ENCODE measurements around the gene SMAD7. TPM values are rescaled to one million over a fixed set of nuclear protein-coding genes. Genes with fewer than 3 reads are reported as not detected.

Gene SMAD7
- total RNA-seq, 1 experiment from 2014 or later: 12.0 TPM

- H3K4me3 ChIP-seq (ENCODE audit: low read depth, low read length, poor library complexity, severe bottlenecking): no peak overlapping the region
- ChIA-PET CTCF (no interaction called here), POLR2A (ENCODE audit: low non-redundant PET) (no interaction called here)
- no peaks in the 10 kb centered on the region for H3K9me3 ChIP-seq (ENCODE audit: low read depth, low read length, poor library complexity, severe bottlenecking)
- no peaks in the 10 kb centered on the region for H3K36me3 ChIP-seq (ENCODE audit: insufficient read depth, low read length, poor library complexity, severe bottlenecking)
- no peaks in the 10 kb centered on the region for H3K27me3 ChIP-seq (replicated peaks; ENCODE audit: insufficient read depth, low read depth, low read length, poor library complexity)
- no peak for DNase-seq (ENCODE audit: low spot score)
- no peak for TF ChIP-seq EZH2 (IDR thresholded peaks at IDR 0.05; ENCODE audit: borderline replicate concordance, low read depth, low read length, poor library complexity, severe bottlenecking)
- no peak for TF ChIP-seq CTCF (conservative IDR thresholded peaks at IDR 0.05; ENCODE audit: low read depth, low read length)
- BruUV-seq (replicated peaks): no TSS peak
- intact Hi-C loops (cut with micrococcal nuclease; ENCODE audit: unreplicated experiment): no loop called here
- H3K27ac ChIP-seq (ENCODE audit: low read depth, low read length, poor library complexity, severe bottlenecking): no peak overlapping the region
- H3K4me1 ChIP-seq (ENCODE audit: insufficient read depth, low read length, poor library complexity, severe bottlenecking): peaks cover 22% of the 10 kb centered on the region
These were observed 11.7 kb upstream of the SMAD7 start for GRCh38 chr18:48962252-48962993.

- TF ChIP-seq CTCF (conservative IDR thresholded peaks at IDR 0.05; ENCODE audit: low read depth, low read length) (no peak), EZH2 (IDR thresholded peaks at IDR 0.05; ENCODE audit: borderline replicate concordance, low read depth, low read length, poor library complexity, severe bottlenecking) (no peak)
- BruUV-seq (replicated peaks): no TSS peak
- DNase-seq (ENCODE audit: low spot score): no peak
- intact Hi-C loops (cut with micrococcal nuclease; ENCODE audit: unreplicated experiment): no loop called here
- POLR2A ChIA-PET (ENCODE audit: low non-redundant PET): no interaction called here
- Histone ChIP-seq H3K27ac (ENCODE audit: low read depth, low read length, poor library complexity, severe bottlenecking) (no peak overlapping the region), H3K9me3 (ENCODE audit: low read depth, low read length, poor library complexity, severe bottlenecking) (no peaks in the 10 kb centered on the region), H3K27me3 (replicated peaks; ENCODE audit: insufficient read depth, low read depth, low read length, poor library complexity) (no peaks in the 10 kb centered on the region), H3K36me3 (ENCODE audit: insufficient read depth, low read length, poor library complexity, severe bottlenecking) (no peaks in the 10 kb centered on the region), H3K4me3 (ENCODE audit: low read depth, low read length, poor library complexity, severe bottlenecking) (no peak overlapping the region), H3K4me1 (ENCODE audit: insufficient read depth, low read length, poor library complexity, severe bottlenecking) (peaks cover 22% of the 10 kb centered on the region)
- CTCF ChIA-PET: interaction anchor here (0.6 kb wide), 1 partner anchor 516 kb away, joined by 3 read pairs; no protein-coding TSS in a partner anchor
These were observed 10.8 kb upstream of the SMAD7 start for GRCh38 chr18:48961547-48961946.

GRCh38 chr18:48959921-48960920 is 9.5 kb upstream of the SMAD7 start:
- Histone ChIP-seq H3K4me3 (ENCODE audit: low read depth, low read length, poor library complexity, severe bottlenecking) (no peak overlapping the region), H3K27me3 (replicated peaks; ENCODE audit: insufficient read depth, low read depth, low read length, poor library complexity) (no peaks in the 10 kb centered on the region)

More at GRCh38 chr18:48959921-48960920, 9.5 kb upstream of the SMAD7 start:
- BruUV-seq (replicated peaks): no TSS peak
- Histone ChIP-seq H3K27ac (ENCODE audit: low read depth, low read length, poor library complexity, severe bottlenecking) (peak overlapping the region; percentile 2), H3K4me1 (ENCODE audit: insufficient read depth, low read length, poor library complexity, severe bottlenecking) (peaks cover 22% of the 10 kb centered on the region), H3K9me3 (ENCODE audit: low read depth, low read length, poor library complexity, severe bottlenecking) (no peaks in the 10 kb centered on the region), H3K36me3 (ENCODE audit: insufficient read depth, low read length, poor library complexity, severe bottlenecking) (no peaks in the 10 kb centered on the region)
- TF ChIP-seq CTCF (conservative IDR thresholded peaks at IDR 0.05; ENCODE audit: low read depth, low read length): no peak
- TF ChIP-seq EZH2 (IDR thresholded peaks at IDR 0.05; ENCODE audit: borderline replicate concordance, low read depth, low read length, poor library complexity, severe bottlenecking): no peak
- ChIA-PET CTCF (no interaction called here), POLR2A (ENCODE audit: low non-redundant PET) (interaction anchor here (0.6 kb wide), 1 partner anchor 499 kb away, joined by 16 read pairs; no protein-coding TSS in a partner anchor)
- peak; percentile 85 for DNase-seq (ENCODE audit: low spot score)
- intact Hi-C loops (cut with micrococcal nuclease; ENCODE audit: unreplicated experiment): no loop called here

Data from A673 (cell line).